Mesothelial cell of epicardium (in vitro differentiated cells): Measurements from ENCODE around the gene ZNF273. TPM values are rescaled to one million over a fixed set of nuclear protein-coding genes. Genes with fewer than 3 reads are reported as not detected.
"Not testable (repeated sequence)": the region's sequence is repeated elsewhere in the genome, so short reads cannot be mapped to it uniquely, and the experiment has no call there.

Source experiments
- DNase-seq, 2 experiments: peaks; one replicate each; pipeline ENCODE4 v3.0.0; 2021; ENCODE audit warnings: low spot score in 2 of 2; ENCODE audit not compliant: unreplicated experiment in 2 of 2
- H3K27ac Mint-ChIP-seq: 2 replicates; pipeline ENCODE4 v1.8.0; 2021; ENCODE audit warnings: mixed read lengths
- H3K27me3 Mint-ChIP-seq: 2 replicates; pipeline ENCODE4 v1.8.0; 2021; ENCODE audit warnings: low read depth, mixed read lengths
- H3K36me3 Mint-ChIP-seq: 2 replicates; pipeline ENCODE4 v1.8.0; 2021; ENCODE audit warnings: mixed read lengths
- H3K4me1 Mint-ChIP-seq: 2 replicates; pipeline ENCODE4 v1.8.0; 2021; ENCODE audit warnings: mixed read lengths
- H3K4me3 Mint-ChIP-seq: 2 replicates; pipeline ENCODE4 v1.8.0; 2021; ENCODE audit warnings: mild to moderate bottlenecking, moderate library complexity, mixed read lengths
- H3K9me3 Mint-ChIP-seq: 2 replicates; pipeline ENCODE4 v1.8.0; 2021; ENCODE audit warnings: mixed read lengths
- CTCF ChIP-seq: fragments of 200-600 bp; sonication (generic); IDR thresholded peaks from one replicate; pipeline ENCODE4 v1.5.0; 2021; ENCODE audit warnings: antibody characterized with exemption; ENCODE audit not compliant: unreplicated experiment
- total RNA-seq: library from RNA; stranded (reverse); gene quantifications from 3 replicates; pipeline ENCODE4 v1.2.1, GENCODE V29; 2021

ZNF273 gene
- total RNA-seq, 1 donor from 2014 or later = 7.3 TPM

GRCh38 chr7:64888901-64889685 is 14.0 kb upstream of the ZNF273 start:
- Mint-ChIP-seq H3K27me3 (peaks cover 79% of the 10 kb centered on the region), H3K4me3 (peak overlapping the region; percentile 67), H3K36me3 (no peaks in the 10 kb centered on the region), H3K27ac (no peak overlapping the region), H3K4me1 (peaks cover 9% of the 10 kb centered on the region), H3K9me3 (peaks cover 7% of the 10 kb centered on the region)
- no peak for TF ChIP-seq CTCF
- DNase-seq = peak in 1 of 2 experiments; percentile 48

GRCh38 chr7:64889686-64890162 is 13.3 kb upstream of the ZNF273 start:
- Mint-ChIP-seq H3K27me3 (peaks cover 79% of the 10 kb centered on the region), H3K36me3 (no peaks in the 10 kb centered on the region), H3K4me3 (peak overlapping the region; percentile 31), H3K27ac (no peak overlapping the region), H3K4me1 (peaks cover 9% of the 10 kb centered on the region), H3K9me3 (peaks cover under 1% of the 10 kb centered on the region)
- no peak for TF ChIP-seq CTCF
- DNase-seq = no peak

- not testable (repeated sequence) for DNase-seq, H3K36me3 Mint-ChIP-seq, H3K4me1 Mint-ChIP-seq, H3K27ac Mint-ChIP-seq, H3K4me3 Mint-ChIP-seq, H3K9me3 Mint-ChIP-seq
- peaks cover 79% of the 10 kb centered on the region for H3K27me3 Mint-ChIP-seq
Measured at GRCh38 chr7:64890273-64890672, 12.8 kb upstream of the ZNF273 start.

- H3K4me1 Mint-ChIP-seq = peaks cover 9% of the 10 kb centered on the region
- no peaks in the 10 kb centered on the region for H3K9me3 Mint-ChIP-seq
- no peak for TF ChIP-seq CTCF
- no peak overlapping the region for H3K27ac Mint-ChIP-seq
- peaks cover 73% of the 10 kb centered on the region for H3K27me3 Mint-ChIP-seq
- no peaks in the 10 kb centered on the region for H3K36me3 Mint-ChIP-seq
- no peak for DNase-seq
- no peak overlapping the region for H3K4me3 Mint-ChIP-seq
Measured at GRCh38 chr7:64890761-64891362, 12.2 kb upstream of the ZNF273 start.

- not testable (repeated sequence) for H3K4me3 Mint-ChIP-seq, H3K36me3 Mint-ChIP-seq, H3K9me3 Mint-ChIP-seq, H3K27ac Mint-ChIP-seq, H3K4me1 Mint-ChIP-seq
- peak in 1 of 2 experiments; percentile 1 for DNase-seq
- H3K27me3 Mint-ChIP-seq = peaks cover 68% of the 10 kb centered on the region
Measured at GRCh38 chr7:64891363-64892081, 11.6 kb upstream of the ZNF273 start.

- no peak overlapping the region for H3K27ac Mint-ChIP-seq
- TF ChIP-seq CTCF = no peak
- H3K4me3 Mint-ChIP-seq = no peak overlapping the region
- no peaks in the 10 kb centered on the region for H3K9me3 Mint-ChIP-seq
- peaks cover 66% of the 10 kb centered on the region for H3K27me3 Mint-ChIP-seq
- no peaks in the 10 kb centered on the region for H3K36me3 Mint-ChIP-seq
- no peak for DNase-seq
- H3K4me1 Mint-ChIP-seq = peaks cover 9% of the 10 kb centered on the region
Measured at GRCh38 chr7:64892116-64892515, 11.0 kb upstream of the ZNF273 start.
